SK-N-SH (cell line): ENCODE data around the gene PALLD. TPM values are rescaled to one million over a fixed set of nuclear protein-coding genes. Genes with fewer than 3 reads are reported as not detected.

Experiments used
- CTCF ChIA-PET: fragments of 300-600, 350-600 bp; formaldehyde crosslinking; extraction: SDS; loops from one replicate; lab custom pipeline; 2021; lab: Yijun Ruan, JAX
- POLR2A ChIA-PET: fragments of 350-600 bp; sonication (Branson Sonifier 250); formaldehyde crosslinking; extraction: SDS; loops from one replicate; lab custom pipeline; 2020; ENCODE audit warnings: antibody characterized with exemption, inconsistent platforms; lab: Yijun Ruan, JAX
- DNase-seq: peaks from one replicate; pipeline ENCODE4 v3.0.0; 2012
- H2AFZ ChIP-seq: fragments of 200-600 bp; sonication (generic); 2 replicates; pipeline ENCODE4 v1.8.1; 2016; ENCODE audit warnings: antibody characterized with exemption, mild to moderate bottlenecking, low read depth
- H3F3A ChIP-seq: fragments of 200-600 bp; sonication (generic); replicated peaks from 2 replicates; pipeline ENCODE3; 2016; ENCODE audit warnings: antibody characterized with exemption, mild to moderate bottlenecking; ENCODE audit not compliant: insufficient read depth
- H3K27ac ChIP-seq, 2 experiments: fragments of 200-500 bp in 1 of 2; fragments of 200-600 bp in 1 of 2; sonication (Bioruptor generic) in 1 of 2; sonication (generic), shearing (Covaris generic) in 1 of 2; 2 replicates each; pipeline versions ENCODE4 v1.5.1 to v1.6.1; 2014 to 2016; ENCODE audit warnings: low read depth in 2 of 2, inconsistent platforms in 1 of 2, low read length in 1 of 2, mild to moderate bottlenecking in 1 of 2, mixed read lengths in 1 of 2
- H3K27me3 ChIP-seq: fragments of 200-600 bp; sonication (generic), shearing (Covaris generic); 2 replicates; pipeline ENCODE4 v1.6.1; 2016; ENCODE audit warnings: mixed run types; ENCODE audit not compliant: insufficient read depth
- H3K36me3 ChIP-seq, 2 experiments: fragments of 200-500 bp in 1 of 2; fragments of 200-600 bp in 1 of 2; sonication (Bioruptor generic) in 1 of 2; sonication (generic) in 1 of 2; replicated peaks in 1 of 2; 2 replicates each; pipeline versions ENCODE3 to v1.5.1; 2014 to 2016; ENCODE audit warnings: low read length in 1 of 2, mild to moderate bottlenecking in 1 of 2; ENCODE audit not compliant: insufficient read depth in 2 of 2, control insufficient read depth in 1 of 2
- H3K4me1 ChIP-seq, 2 experiments: fragments of 200-500 bp in 1 of 2; fragments of 200-600 bp in 1 of 2; sonication (Bioruptor generic) in 1 of 2; sonication (generic), shearing (Covaris generic) in 1 of 2; 2 replicates each; pipeline versions ENCODE4 v1.5.1 to v1.6.1; 2014 to 2016; ENCODE audit warnings: low read depth in 1 of 2, low read length in 1 of 2, mixed run types in 1 of 2; ENCODE audit not compliant: insufficient read depth in 2 of 2, control insufficient read depth in 1 of 2
- H3K4me2 ChIP-seq: fragments of 200-600 bp; sonication (generic), shearing (Covaris generic); 2 replicates; pipeline ENCODE4 v1.6.1; 2017; ENCODE audit warnings: mixed run types
- H3K4me3 ChIP-seq, 2 experiments: fragments of 200-500 bp in 1 of 2; fragments of 200-600 bp in 1 of 2; sonication (Bioruptor generic) in 1 of 2; sonication (generic), shearing (Covaris generic) in 1 of 2; 2 replicates each; pipeline versions ENCODE4 v1.5.1 to v1.8.1; 2014 to 2016; ENCODE audit warnings: low read depth in 2 of 2, inconsistent platforms in 1 of 2, low read length in 1 of 2, mild to moderate bottlenecking in 1 of 2, mixed read lengths in 1 of 2, moderate library complexity in 1 of 2
- H3K79me2 ChIP-seq: fragments of 200-600 bp; sonication (generic); 2 replicates; pipeline ENCODE4 v1.8.1; 2017; ENCODE audit warnings: mild to moderate bottlenecking; ENCODE audit not compliant: insufficient read depth
- H3K9ac ChIP-seq: fragments of 200-600 bp; sonication (generic); 2 replicates; pipeline ENCODE4 v1.6.1; 2017; ENCODE audit warnings: mixed run types
- H3K9me2 ChIP-seq: fragments of 200-600 bp; sonication (generic); 2 replicates; pipeline ENCODE4 v1.6.1; 2017; ENCODE audit warnings: mixed run types
- H3K9me3 ChIP-seq: fragments of 200-600 bp; sonication (generic); 2 replicates; pipeline ENCODE4 v1.6.1; 2017; ENCODE audit warnings: mixed run types, mild to moderate bottlenecking, moderate library complexity
- H4K20me1 ChIP-seq: fragments of 200-600 bp; sonication (generic); 2 replicates; pipeline ENCODE4 v1.6.1; 2017; ENCODE audit warnings: mild to moderate bottlenecking, mixed run types; ENCODE audit not compliant: insufficient read depth
- EP300 ChIP-seq, 2 experiments: IDR thresholded peaks; 2 replicates each; pipeline versions ENCODE4 v1.4.0 to v1.6.1; 2012; ENCODE audit warnings: borderline replicate concordance in 1 of 2, low read depth in 1 of 2, low read length in 1 of 2
- EZH2phosphoT487 ChIP-seq: fragments of 200-600 bp; sonication (generic); IDR thresholded peaks from 2 replicates; pipeline ENCODE4 v1.6.1; 2017; ENCODE audit warnings: low read depth, mixed run types, mild to moderate bottlenecking, antibody characterized with exemption, moderate library complexity, borderline replicate concordance
- GABPA ChIP-seq: IDR thresholded peaks from 2 replicates; pipeline ENCODE4 v1.4.0; 2012; ENCODE audit warnings: low read depth, mild to moderate bottlenecking
- MAX ChIP-seq: IDR thresholded peaks from 2 replicates; pipeline ENCODE4 v1.4.0; 2012; ENCODE audit warnings: low read depth
- MEF2A ChIP-seq: IDR thresholded peaks from 2 replicates; pipeline ENCODE4 v1.4.0; 2012; ENCODE audit warnings: low read depth, borderline replicate concordance
- NFIC ChIP-seq: IDR thresholded peaks from 2 replicates; pipeline ENCODE4 v1.4.0; 2012; ENCODE audit warnings: borderline replicate concordance
- PBX3 ChIP-seq: IDR thresholded peaks from 2 replicates; pipeline ENCODE4; 2012
- POLR2AphosphoS5 ChIP-seq: IDR thresholded peaks from 2 replicates; pipeline ENCODE4 v1.6.1; 2012; ENCODE audit warnings: low read depth, low read length
- RAD21 ChIP-seq: IDR thresholded peaks from 2 replicates; pipeline ENCODE4 v1.6.1; 2012; ENCODE audit warnings: mild to moderate bottlenecking, low read length
- RCOR1 ChIP-seq: fragments of 150-350 bp; IDR thresholded peaks from 2 replicates; pipeline ENCODE4 v1.6.1; 2017; ENCODE audit warnings: antibody characterized with exemption, low read length
- RXRA ChIP-seq: IDR thresholded peaks from 2 replicates; pipeline ENCODE4 v1.4.0; 2012; ENCODE audit warnings: low read depth, mild to moderate bottlenecking, borderline replicate concordance
- SMC3 ChIP-seq: IDR thresholded peaks from 2 replicates; pipeline ENCODE4 v1.6.1; 2012; ENCODE audit warnings: low read depth, low read length, improper control_type of control experiment
- TCF12 ChIP-seq: IDR thresholded peaks from 2 replicates; pipeline ENCODE4 v1.4.0; 2012
- TEAD4 ChIP-seq: IDR thresholded peaks from 2 replicates; pipeline ENCODE4 v1.4.0; 2012; ENCODE audit warnings: mild to moderate bottlenecking, borderline replicate concordance; ENCODE audit not compliant: insufficient read depth
- YY1 ChIP-seq: IDR thresholded peaks from 2 replicates; pipeline ENCODE4 v1.4.0; 2012; ENCODE audit warnings: low read depth, mild to moderate bottlenecking
- WGBS: methylation state at CpG from one replicate; pipeline ENCODE4 v1.1.6; 2017; ENCODE audit warnings: low lambda C conversion rate; 5-methylcytosine and 5-hydroxymethylcytosine counted together
- polyA plus RNA-seq, 3 experiments: library from polyadenylated mRNA; depleted of rRNA; stranded (reverse); fragments of >200 nt; gene quantifications; 2 replicates each; pipeline ENCODE4 v1.2.3, GENCODE V29; 2012
- TF ChIP-seq, protein P1 (sequence below): fragments of 150-350 bp; IDR thresholded peaks from 2 replicates; pipeline ENCODE4 v1.6.1; 2017; ENCODE audit warnings: antibody characterized with exemption, low read length, low read depth, borderline replicate concordance

The PALLD gene
- polyA plus RNA-seq, 1 of the 3 experiments (the other 2 are of a cell fraction), result 33.0 TPM

- no peak for TF ChIP-seq YY1
- peak; percentile 88 for TF ChIP-seq PBX3
- no peak for TF ChIP-seq RCOR1
- no peak for TF ChIP-seq SMC3
These were observed 117.0 kb downstream of the PALLD start (continued) for GRCh38 chr4:168613869-168614268.

DNA sequence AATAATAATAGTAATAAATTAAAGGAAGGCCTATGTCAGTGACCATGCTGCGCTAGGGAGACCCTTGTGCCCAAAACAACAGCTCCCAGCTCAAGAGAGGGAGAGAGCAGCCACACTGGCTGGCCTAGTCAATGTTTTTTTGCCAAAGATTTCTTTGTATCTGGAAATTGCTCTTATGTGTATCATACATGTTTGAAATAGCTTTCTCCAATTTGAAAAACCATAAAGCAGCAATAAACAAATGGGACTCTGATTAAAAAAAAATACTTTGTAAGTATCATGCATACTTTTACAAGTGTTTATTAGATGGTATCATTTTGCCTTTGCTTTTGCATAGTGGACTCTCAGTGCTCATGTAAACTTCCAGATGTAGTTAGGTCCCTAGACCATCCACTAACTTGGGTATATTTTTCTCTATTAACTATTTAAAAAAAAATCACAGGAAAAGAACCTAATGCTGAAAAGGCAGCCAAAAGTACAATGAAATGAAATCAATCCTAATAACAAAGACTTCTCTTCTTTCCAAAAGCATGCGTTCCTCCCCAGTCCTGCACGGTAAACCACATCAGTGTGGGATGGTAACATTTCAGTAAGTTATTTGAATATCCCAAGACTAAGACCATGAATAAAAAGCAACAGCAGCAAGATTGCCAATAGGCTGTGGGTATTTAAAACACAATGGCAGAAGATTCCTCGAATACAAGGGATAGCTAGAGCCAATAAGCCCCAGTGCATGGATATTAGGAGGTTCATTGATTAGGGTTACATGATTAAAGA, 117.6 kb downstream of the PALLD start:
- Histone ChIP-seq H3K36me3 (no peaks in the 10 kb centered on the region), H3K9me3 (no peaks in the 10 kb centered on the region), H2AFZ (no peak overlapping the region), H3K4me2 (peak overlapping the region; percentile 57; the same call in 1 of the 2 replicates), H3K79me2 (no peaks in the 10 kb centered on the region), H3K9ac (peak overlapping the region; percentile 3; the same call in 1 of the 2 replicates), H3K27ac (peak overlapping the region; percentile 67 to 73; a peak in 3 of 4 replicates), H3K9me2 (no peaks in the 10 kb centered on the region), H3K27me3 (no peaks in the 10 kb centered on the region), H3K4me1 (peaks cover 0 to 58% of the 10 kb centered on the region in 2 experiments), H4K20me1 (no peaks in the 10 kb centered on the region), H3F3A (peaks cover 62% of the 10 kb centered on the region), H3K4me3 (no peak overlapping the region)
- POLR2A ChIA-PET, result no interaction called here
- no peak for TF ChIP-seq EP300 (IDR thresholded peaks at IDR 0.05; ENCODE audit: borderline replicate concordance in 1 of 2, low read depth in 1 of 2, low read length in 1 of 2)
- TF ChIP-seq EZH2phosphoT487, result no peak
- TF ChIP-seq NFIC, result no peak
- no peak for TF ChIP-seq RAD21
- no peak for TF ChIP-seq MAX
- TF ChIP-seq GABPA, result no peak
- TF ChIP-seq MEF2A, result no peak
- no peak for TF ChIP-seq RXRA
- no peak for TF ChIP-seq SMC3
- TF ChIP-seq, protein P1, sequence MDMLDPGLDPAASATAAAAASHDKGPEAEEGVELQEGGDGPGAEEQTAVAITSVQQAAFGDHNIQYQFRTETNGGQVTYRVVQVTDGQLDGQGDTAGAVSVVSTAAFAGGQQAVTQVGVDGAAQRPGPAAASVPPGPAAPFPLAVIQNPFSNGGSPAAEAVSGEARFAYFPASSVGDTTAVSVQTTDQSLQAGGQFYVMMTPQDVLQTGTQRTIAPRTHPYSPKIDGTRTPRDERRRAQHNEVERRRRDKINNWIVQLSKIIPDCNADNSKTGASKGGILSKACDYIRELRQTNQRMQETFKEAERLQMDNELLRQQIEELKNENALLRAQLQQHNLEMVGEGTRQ, result no peak
- no peak for TF ChIP-seq TCF12
- TF ChIP-seq TEAD4, result no peak
- no peak for TF ChIP-seq POLR2AphosphoS5
- 77% methylated on average over 4 of the region's 4 CpGs for WGBS
- CTCF ChIA-PET, result interaction anchor here (0.7 to 0.9 kb wide), 2 partner anchors 57 to 160 kb away, joined by 3 read pairs; no protein-coding TSS in a partner anchor
- DNase-seq, result no peak
